GM23338 (cell line): ENCODE measurements around the gene ADORA2A. TPM values are rescaled to one million over a fixed set of nuclear protein-coding genes. Genes with fewer than 3 reads are reported as not detected.
A peak's percentile ranks its signal among the peaks of the same experiment; 100 is the strongest.

Experiments
- ATAC-seq: fragments of 200-7000 bp; cut with Tn5 transposase; 3 replicates; pipeline ENCODE4 v1.9.1; 2020
- DNase-seq: peaks from one replicate; pipeline ENCODE4 v3.0.0-alpha.2; 2015; ENCODE audit warnings: low spot score
- H2AFZ ChIP-seq: fragments of 200-600 bp; sonication (generic); 2 replicates; pipeline ENCODE4 v1.8.0; 2016; ENCODE audit warnings: antibody characterized with exemption, mild to moderate bottlenecking, moderate library complexity
- H3F3A ChIP-seq: fragments of 200-600 bp; sonication (generic); replicated peaks from 2 replicates; pipeline ENCODE4 v1.8.0; 2017; ENCODE audit warnings: antibody characterized with exemption, mixed run types, low read depth
- H3K27ac ChIP-seq: fragments of 200-600 bp; sonication (generic); 2 replicates; pipeline ENCODE4 v1.6.1; 2016; ENCODE audit warnings: low read depth
- H3K27me3 ChIP-seq: fragments of 200-600 bp; sonication (generic); 2 replicates; pipeline ENCODE4 v1.8.0; 2016; ENCODE audit warnings: mild to moderate bottlenecking, mixed run types, moderate library complexity; ENCODE audit not compliant: insufficient read depth
- H3K36me3 ChIP-seq: fragments of 200-600 bp; sonication (generic); 2 replicates; pipeline ENCODE4 v1.8.0; 2016; ENCODE audit warnings: mild to moderate bottlenecking; ENCODE audit not compliant: insufficient read depth
- H3K4me1 ChIP-seq: fragments of 200-600 bp; sonication (generic); 2 replicates; pipeline ENCODE4 v1.8.0; 2016; ENCODE audit warnings: mild to moderate bottlenecking, moderate library complexity; ENCODE audit not compliant: insufficient read depth
- H3K4me2 ChIP-seq: fragments of 200-600 bp; sonication (generic); 2 replicates; pipeline ENCODE4 v1.7.1; 2017; ENCODE audit warnings: mixed run types
- H3K4me3 ChIP-seq: fragments of 200-600 bp; sonication (generic); 2 replicates; pipeline ENCODE4 v1.6.1; 2016; ENCODE audit warnings: mixed run types
- H3K79me2 ChIP-seq: fragments of 200-600 bp; sonication (generic); replicated peaks from 2 replicates; pipeline ENCODE4 v1.8.0; 2017; ENCODE audit warnings: mild to moderate bottlenecking; ENCODE audit not compliant: insufficient read depth
- H3K9me2 ChIP-seq: fragments of 200-600 bp; sonication (generic); 2 replicates; pipeline ENCODE4 v1.8.0; 2017; ENCODE audit not compliant: insufficient read depth
- H4K20me1 ChIP-seq: fragments of 200-600 bp; sonication (generic); replicated peaks from 2 replicates; pipeline ENCODE4 v1.8.0; 2017; ENCODE audit warnings: mild to moderate bottlenecking; ENCODE audit not compliant: insufficient read depth
- H3K27ac Mint-ChIP-seq: 2 replicates; pipeline ENCODE4 v1.8.0; 2020; ENCODE audit warnings: inconsistent platforms, mild to moderate bottlenecking, moderate library complexity, mixed read lengths
- H3K27me3 Mint-ChIP-seq: 3 replicates; pipeline ENCODE4 v1.8.0; 2022; ENCODE audit warnings: low read depth, mild to moderate bottlenecking, moderate library complexity, mixed read lengths, inconsistent platforms; ENCODE audit not compliant: insufficient read depth, poor library complexity
- H3K36me3 Mint-ChIP-seq: 3 replicates; pipeline ENCODE4 v1.8.0; 2021; ENCODE audit warnings: low read depth, mild to moderate bottlenecking, inconsistent platforms, moderate library complexity, mixed read lengths
- H3K4me1 Mint-ChIP-seq: 3 replicates; pipeline ENCODE4 v1.8.0; 2020; ENCODE audit warnings: mild to moderate bottlenecking, inconsistent platforms, mixed read lengths
- H3K4me3 Mint-ChIP-seq: 3 replicates; pipeline ENCODE4 v1.8.0; 2021; ENCODE audit warnings: moderate library complexity, mild to moderate bottlenecking, inconsistent platforms, mixed read lengths
- H3K9me3 Mint-ChIP-seq: 3 replicates; pipeline ENCODE4 v1.8.0; 2020; ENCODE audit warnings: moderate library complexity, mild to moderate bottlenecking, inconsistent platforms, mixed read lengths
- CREB1 ChIP-seq: fragments of 250-450 bp; sonication (Bioruptor Pico); IDR thresholded peaks from 2 replicates; pipeline ENCODE4 v1.5.0; 2020; ENCODE audit warnings: low read depth, mild to moderate bottlenecking, moderate library complexity
- CTCF ChIP-seq, 2 experiments: fragments of 200-600 bp in 1 of 2; sonication (generic) in 1 of 2; conservative IDR thresholded peaks; 2 replicates each; pipeline versions ENCODE4 v1.5.1 to v1.6.1; 2016 to 2017; ENCODE audit warnings: antibody characterized with exemption in 2 of 2, low read depth in 2 of 2, mild to moderate bottlenecking in 2 of 2, moderate library complexity in 1 of 2
- EZH2 ChIP-seq: fragments of 200-600 bp; sonication (generic); IDR thresholded peaks from one replicate; pipeline ENCODE4 v1.8.0; 2017; ENCODE audit warnings: antibody characterized with exemption, mild to moderate bottlenecking, low read depth; ENCODE audit not compliant: unreplicated experiment
- EZH2phosphoT487 ChIP-seq: fragments of 200-600 bp; sonication (generic); IDR thresholded peaks from one replicate; pipeline ENCODE4 v1.8.1; 2018; ENCODE audit warnings: antibody characterized with exemption; ENCODE audit not compliant: unreplicated experiment
- JUNB ChIP-seq: IDR thresholded peaks from one replicate; pipeline ENCODE4 v1.6.1; 2016; ENCODE audit warnings: antibody characterized with exemption; ENCODE audit not compliant: unreplicated experiment
- NANOG ChIP-seq: IDR thresholded peaks from 2 replicates; pipeline ENCODE4 v1.6.1; 2016; ENCODE audit warnings: antibody characterized with exemption, borderline replicate concordance
- POLR2AphosphoS5 ChIP-seq: IDR thresholded peaks from 2 replicates; pipeline ENCODE4 v1.6.1; 2016; ENCODE audit warnings: antibody characterized with exemption, low read depth
- STAT1 ChIP-seq: IDR thresholded peaks from one replicate; pipeline ENCODE4 v1.6.1; 2016; ENCODE audit warnings: antibody characterized with exemption; ENCODE audit not compliant: unreplicated experiment
- ZNF462 ChIP-seq: fragments of 250-450 bp; sonication (Bioruptor Pico); IDR thresholded peaks from 2 replicates; pipeline ENCODE4 v1.5.0; 2020; ENCODE audit warnings: mild to moderate bottlenecking, moderate library complexity
- polyA plus RNA-seq: library from polyadenylated mRNA; unstranded; fragments of >200 nt; fragmentation: Nextera tagmentation; extraction: Ambion mirVana; gene quantifications from 2 replicates; pipeline ENCODE4 v1.2.1, GENCODE V29; 2016
- total RNA-seq: library from RNA; depleted of rRNA; stranded (reverse); fragments of >200 nt; shearing (Covaris generic); gene quantifications from 2 replicates; pipeline ENCODE4 v1.2.3, GENCODE V29; 2014
- TF ChIP-seq, protein P1 (sequence below): IDR thresholded peaks from one replicate; pipeline ENCODE4 v1.6.1; 2018; ENCODE audit warnings: antibody characterized with exemption; ENCODE audit not compliant: unreplicated experiment

The ADORA2A gene
- total and polyA plus RNA-seq, 2 experiments from 2014 or later: 4.1 to 13.5 TPM

DNA sequence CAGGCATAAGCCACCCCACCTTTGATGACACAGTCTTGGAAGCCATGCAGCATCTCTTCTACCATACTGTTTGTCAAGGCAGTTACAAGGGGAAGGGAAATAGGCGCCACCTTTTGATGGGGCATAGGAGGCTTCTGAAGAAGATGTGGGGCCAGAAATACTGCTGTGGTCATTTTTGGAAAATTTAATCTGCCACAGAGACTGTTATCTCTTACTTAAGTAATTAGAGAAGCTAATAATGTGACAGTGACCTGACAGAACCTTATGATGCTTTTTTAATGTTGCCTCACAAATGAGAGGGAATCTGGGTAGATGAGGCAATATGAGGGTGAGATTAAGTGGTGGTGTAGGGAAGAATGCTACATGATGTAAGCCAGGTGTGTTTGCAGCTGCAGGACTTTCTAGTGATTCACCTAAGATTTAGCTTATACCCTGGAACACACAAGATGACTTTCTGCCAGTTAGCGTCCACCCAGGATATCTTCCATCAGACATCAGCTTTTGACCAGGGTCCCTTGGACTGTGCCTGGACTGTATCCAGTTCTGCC is 34.3 kb upstream of the ADORA2A start:
- Histone ChIP-seq H3K27ac (no peak overlapping the region), H3K27me3 (no peaks in the 10 kb centered on the region), H3F3A (no peaks in the 10 kb centered on the region), H2AFZ (no peak overlapping the region), H3K4me3 (no peak overlapping the region), H3K4me1 (no peaks in the 10 kb centered on the region; the same call in 1 of the 2 replicates), H3K4me2 (no peak overlapping the region), H3K36me3 (no peaks in the 10 kb centered on the region), H4K20me1 (peaks cover 3% of the 10 kb centered on the region), H3K79me2 (no peaks in the 10 kb centered on the region), H3K9me2 (no peaks in the 10 kb centered on the region)
- DNase-seq: no peak
- H3K36me3 Mint-ChIP-seq: peaks cover 18% of the 10 kb centered on the region
- no peaks in the 10 kb centered on the region for H3K27me3 Mint-ChIP-seq
- H3K27ac Mint-ChIP-seq: peak overlapping the region; percentile 8; the same call in 1 of the 2 replicates
- no peaks in the 10 kb centered on the region for H3K4me1 Mint-ChIP-seq
- no peaks in the 10 kb centered on the region for H3K9me3 Mint-ChIP-seq
- ATAC-seq: no peak
- no peak overlapping the region for H3K4me3 Mint-ChIP-seq
- TF ChIP-seq CTCF (conservative IDR thresholded peaks at IDR 0.05; ENCODE audit: low read depth in 2 of 2) (peak in 1 of 2 experiments; percentile 8; a peak in 1 of 4 replicates), POLR2AphosphoS5 (no peak), JUNB (no peak), NANOG (no peak), CREB1 (CRISPR knock-in tag) (no peak), EZH2phosphoT487 (no peak), STAT1 (no peak)

GRCh38 chr22:24393848-24394247 is 33.6 kb upstream of the ADORA2A start:
- Histone ChIP-seq H3K4me3 (no peak overlapping the region), H2AFZ (no peak overlapping the region), H3K36me3 (no peaks in the 10 kb centered on the region), H3K4me1 (no peaks in the 10 kb centered on the region; the same call in 1 of the 2 replicates), H3K4me2 (no peak overlapping the region), H3F3A (no peaks in the 10 kb centered on the region), H3K27ac (no peak overlapping the region), H3K27me3 (no peaks in the 10 kb centered on the region), H3K9me2 (no peaks in the 10 kb centered on the region), H3K79me2 (no peaks in the 10 kb centered on the region), H4K20me1 (peaks cover 4% of the 10 kb centered on the region)
- Mint-ChIP-seq H3K27me3 (no peaks in the 10 kb centered on the region), H3K9me3 (no peaks in the 10 kb centered on the region), H3K36me3 (peaks cover 20% of the 10 kb centered on the region), H3K4me3 (no peak overlapping the region), H3K27ac (no peak overlapping the region), H3K4me1 (no peaks in the 10 kb centered on the region)
- no peak for DNase-seq
- no peak for ATAC-seq
- no peak for TF ChIP-seq JUNB
- TF ChIP-seq, protein P1, sequence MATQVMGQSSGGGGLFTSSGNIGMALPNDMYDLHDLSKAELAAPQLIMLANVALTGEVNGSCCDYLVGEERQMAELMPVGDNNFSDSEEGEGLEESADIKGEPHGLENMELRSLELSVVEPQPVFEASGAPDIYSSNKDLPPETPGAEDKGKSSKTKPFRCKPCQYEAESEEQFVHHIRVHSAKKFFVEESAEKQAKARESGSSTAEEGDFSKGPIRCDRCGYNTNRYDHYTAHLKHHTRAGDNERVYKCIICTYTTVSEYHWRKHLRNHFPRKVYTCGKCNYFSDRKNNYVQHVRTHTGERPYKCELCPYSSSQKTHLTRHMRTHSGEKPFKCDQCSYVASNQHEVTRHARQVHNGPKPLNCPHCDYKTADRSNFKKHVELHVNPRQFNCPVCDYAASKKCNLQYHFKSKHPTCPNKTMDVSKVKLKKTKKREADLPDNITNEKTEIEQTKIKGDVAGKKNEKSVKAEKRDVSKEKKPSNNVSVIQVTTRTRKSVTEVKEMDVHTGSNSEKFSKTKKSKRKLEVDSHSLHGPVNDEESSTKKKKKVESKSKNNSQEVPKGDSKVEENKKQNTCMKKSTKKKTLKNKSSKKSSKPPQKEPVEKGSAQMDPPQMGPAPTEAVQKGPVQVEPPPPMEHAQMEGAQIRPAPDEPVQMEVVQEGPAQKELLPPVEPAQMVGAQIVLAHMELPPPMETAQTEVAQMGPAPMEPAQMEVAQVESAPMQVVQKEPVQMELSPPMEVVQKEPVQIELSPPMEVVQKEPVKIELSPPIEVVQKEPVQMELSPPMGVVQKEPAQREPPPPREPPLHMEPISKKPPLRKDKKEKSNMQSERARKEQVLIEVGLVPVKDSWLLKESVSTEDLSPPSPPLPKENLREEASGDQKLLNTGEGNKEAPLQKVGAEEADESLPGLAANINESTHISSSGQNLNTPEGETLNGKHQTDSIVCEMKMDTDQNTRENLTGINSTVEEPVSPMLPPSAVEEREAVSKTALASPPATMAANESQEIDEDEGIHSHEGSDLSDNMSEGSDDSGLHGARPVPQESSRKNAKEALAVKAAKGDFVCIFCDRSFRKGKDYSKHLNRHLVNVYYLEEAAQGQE: no peak
- TF ChIP-seq EZH2: no peak
- TF ChIP-seq ZNF462 (CRISPR knock-in tag): no peak
- TF ChIP-seq POLR2AphosphoS5: no peak
- no peak for TF ChIP-seq NANOG
